Measurements from ENCODE around the gene DMXL1.
A peak's percentile ranks its signal among the peaks of the same experiment; 100 is the strongest.
"Not testable (repeated sequence)": the region's sequence is repeated elsewhere in the genome, so short reads cannot be mapped to it uniquely, and the experiment has no call there.

Gene DMXL1

GRCh38 chr5:119212676-119213075 lies 141.8 kb downstream of the DMXL1 start:
- no peak for DNase-seq (ENCODE audit: low spot score)

- no peak for DNase-seq (ENCODE audit: low spot score)
These were observed 146.3 kb downstream of the DMXL1 start for GRCh38 chr5:119217183-119217582.

GRCh38 chr5:119218830-119219782 lies 148.2 kb downstream of the DMXL1 start:
- no peak for DNase-seq (ENCODE audit: low spot score)

- no peak for DNase-seq (ENCODE audit: low spot score)
These were observed 149.8 kb downstream of the DMXL1 start for GRCh38 chr5:119220576-119221197.

GRCh38 chr5:119221330-119221729 lies 150.4 kb downstream of the DMXL1 start:
- no peak for DNase-seq (ENCODE audit: low spot score)

GRCh38 chr5:119229950-119230349 lies 159.1 kb downstream of the DMXL1 start:
- no peak for DNase-seq (ENCODE audit: low spot score)

GRCh38 chr5:119238265-119239118 lies 167.6 kb downstream of the DMXL1 start:
- no peak for DNase-seq (ENCODE audit: low spot score)

- no peak for DNase-seq (ENCODE audit: low spot score)
These were observed 168.2 kb downstream of the DMXL1 start for GRCh38 chr5:119239119-119239417.

- DNase-seq (ENCODE audit: low spot score), result not testable (repeated sequence)
These were observed 168.9 kb downstream of the DMXL1 start for GRCh38 chr5:119239826-119240225.

- DNase-seq (ENCODE audit: low spot score), result no peak
These were observed 173.0 kb downstream of the DMXL1 start for GRCh38 chr5:119243888-119244287.

- no peak for DNase-seq (ENCODE audit: low spot score)
These were observed 180.3 kb downstream of the DMXL1 start for GRCh38 chr5:119250946-119251901.

GRCh38 chr5:119255571-119256356 lies 184.9 kb downstream of the DMXL1 start:
- peak; percentile 84 for DNase-seq (ENCODE audit: low spot score)

- no peak for DNase-seq (ENCODE audit: low spot score)
These were observed 186.7 kb downstream of the DMXL1 start for GRCh38 chr5:119257613-119258012.

GRCh38 chr5:119263639-119264038 lies 192.8 kb downstream of the DMXL1 start:
- DNase-seq (ENCODE audit: low spot score), result no peak

- no peak for DNase-seq (ENCODE audit: low spot score)
These were observed 193.3 kb downstream of the DMXL1 start for GRCh38 chr5:119264186-119264585.

- peak; percentile 96 for DNase-seq (ENCODE audit: low spot score)
These were observed 197.1 kb downstream of the DMXL1 start for GRCh38 chr5:119267958-119268386.

GRCh38 chr5:119268387-119269060 lies 197.6 kb downstream of the DMXL1 start:
- DNase-seq (ENCODE audit: low spot score), result peak; percentile 95

- DNase-seq (ENCODE audit: low spot score), result peak; percentile 61
These were observed 198.4 kb downstream of the DMXL1 start for GRCh38 chr5:119269061-119269944.

- DNase-seq (ENCODE audit: low spot score), result no peak
These were observed 199.3 kb downstream of the DMXL1 start for GRCh38 chr5:119270121-119270565.
